ENCODE measurements around the gene LRMDA.

The LRMDA gene

DNA sequence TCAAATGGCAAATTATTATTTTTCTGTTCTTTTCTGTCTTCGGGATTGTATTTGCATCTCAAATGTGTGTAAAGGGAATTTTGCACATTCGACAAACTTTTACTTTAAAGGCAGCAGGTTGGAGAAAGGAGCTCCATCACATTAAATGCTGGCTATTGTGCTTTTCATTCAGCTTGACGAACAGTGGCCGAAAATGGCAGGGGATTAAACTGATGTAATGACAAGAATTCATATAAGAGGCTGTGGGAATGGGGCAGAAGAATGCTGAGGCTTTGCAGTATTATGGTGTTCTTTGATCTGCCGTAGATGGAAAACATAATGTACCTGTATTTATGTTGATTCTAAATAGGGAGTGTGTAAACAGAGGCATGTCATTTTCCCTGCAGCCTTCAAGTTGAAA lies 376.0 kb downstream of the LRMDA start:
- no peaks in the 10 kb centered on the region for H3K4me1 ChIP-seq (ENCODE audit: control insufficient read depth, low read depth, low read length)
- no peak overlapping the region for H3K27ac ChIP-seq (ENCODE audit: low read length)

DNA sequence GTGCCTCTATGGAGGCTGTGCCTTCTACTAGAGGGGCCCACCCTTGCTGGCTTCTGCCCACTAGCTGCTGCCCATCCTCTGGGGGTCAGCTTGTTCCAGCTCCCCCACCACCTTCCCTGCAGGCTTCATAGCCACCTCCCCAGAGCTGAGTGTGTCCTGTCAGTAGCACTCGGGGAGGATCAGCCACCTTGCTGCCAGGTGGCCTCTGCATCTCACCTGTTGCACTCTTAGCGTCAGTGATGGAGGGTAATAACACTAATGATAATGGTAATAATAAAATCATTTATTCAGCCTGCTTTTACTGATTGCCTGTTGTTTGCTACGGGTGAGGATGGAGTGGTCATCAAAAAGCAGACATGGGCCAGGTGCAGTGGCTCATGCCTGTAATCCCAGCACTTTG lies 377.6 kb downstream of the LRMDA start:
- Histone ChIP-seq H3K27ac (ENCODE audit: low read length) (no peak overlapping the region), H3K9ac (ENCODE audit: low read length) (no peak overlapping the region), H3K4me1 (ENCODE audit: control insufficient read depth, low read depth, low read length) (no peaks in the 10 kb centered on the region), H3K4me3 (ENCODE audit: low read length) (no peak overlapping the region), H3K36me3 (ENCODE audit: control insufficient read depth, low read depth, low read length) (no peaks in the 10 kb centered on the region), H3K9me3 (ENCODE audit: control insufficient read depth, low read depth, low read length) (no peaks in the 10 kb centered on the region), H3K27me3 (ENCODE audit: control insufficient read depth, insufficient read depth, low read length) (no peaks in the 10 kb centered on the region)

More for the DNA sequence above, 376.0 kb downstream of the LRMDA start:
- Histone ChIP-seq H3K4me3 (ENCODE audit: low read length) (no peak overlapping the region), H3K36me3 (ENCODE audit: control insufficient read depth, low read depth, low read length) (no peaks in the 10 kb centered on the region), H3K9me3 (ENCODE audit: control insufficient read depth, low read depth, low read length) (no peaks in the 10 kb centered on the region), H3K9ac (ENCODE audit: low read length) (no peak overlapping the region), H3K27me3 (ENCODE audit: control insufficient read depth, insufficient read depth, low read length) (no peaks in the 10 kb centered on the region)

DNA sequence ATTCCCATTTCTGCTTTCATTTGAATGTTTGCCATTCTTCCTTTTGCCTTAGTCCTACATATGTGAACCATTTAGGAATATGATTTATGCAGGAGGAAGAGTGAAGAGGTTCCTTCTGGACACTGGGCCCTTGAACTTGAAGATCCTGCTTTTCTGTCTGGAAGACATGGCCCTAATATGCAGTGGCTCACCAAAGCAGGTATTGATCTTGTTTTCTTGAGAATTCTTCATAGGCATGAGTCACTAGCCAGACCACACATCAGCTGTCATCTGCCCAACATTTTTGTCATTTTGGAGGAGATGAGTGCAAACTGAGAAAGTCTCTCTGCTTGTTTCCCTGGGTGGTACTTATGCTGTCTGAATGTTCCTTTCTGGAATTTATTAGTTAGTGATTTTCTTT lies 382.6 kb downstream of the LRMDA start:
- Histone ChIP-seq H3K4me1 (ENCODE audit: control insufficient read depth, low read depth, low read length) (no peaks in the 10 kb centered on the region), H3K36me3 (ENCODE audit: control insufficient read depth, low read depth, low read length) (no peaks in the 10 kb centered on the region), H3K4me3 (ENCODE audit: low read length) (no peak overlapping the region), H3K27me3 (ENCODE audit: control insufficient read depth, insufficient read depth, low read length) (no peaks in the 10 kb centered on the region), H3K9me3 (ENCODE audit: control insufficient read depth, low read depth, low read length) (no peaks in the 10 kb centered on the region), H3K27ac (ENCODE audit: low read length) (no peak overlapping the region), H3K9ac (ENCODE audit: low read length) (no peak overlapping the region)

DNA sequence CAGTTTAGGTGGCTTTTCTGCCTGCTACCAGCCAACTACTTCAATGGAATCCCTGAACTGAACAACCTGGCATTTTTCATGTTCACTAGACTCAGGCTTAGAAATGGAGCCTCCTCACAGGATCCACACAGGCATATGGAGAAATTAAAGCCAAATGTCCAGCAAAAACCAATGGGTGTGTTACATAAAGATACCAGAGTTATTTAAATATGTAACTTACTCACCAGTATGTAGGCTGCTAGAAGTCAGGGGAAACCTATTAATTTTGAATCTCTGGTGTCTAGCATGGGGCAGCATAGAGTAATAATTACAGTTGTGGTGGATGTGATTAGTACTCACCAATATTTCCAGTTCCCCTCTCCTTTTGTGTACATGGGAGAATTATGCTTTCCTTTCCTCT lies 383.6 kb downstream of the LRMDA start:
- Histone ChIP-seq H3K9me3 (ENCODE audit: control insufficient read depth, low read depth, low read length) (no peaks in the 10 kb centered on the region), H3K9ac (ENCODE audit: low read length) (no peak overlapping the region), H3K27ac (ENCODE audit: low read length) (no peak overlapping the region), H3K27me3 (ENCODE audit: control insufficient read depth, insufficient read depth, low read length) (no peaks in the 10 kb centered on the region), H3K4me1 (ENCODE audit: control insufficient read depth, low read depth, low read length) (no peaks in the 10 kb centered on the region), H3K36me3 (ENCODE audit: control insufficient read depth, low read depth, low read length) (no peaks in the 10 kb centered on the region), H3K4me3 (ENCODE audit: low read length) (no peak overlapping the region)

DNA sequence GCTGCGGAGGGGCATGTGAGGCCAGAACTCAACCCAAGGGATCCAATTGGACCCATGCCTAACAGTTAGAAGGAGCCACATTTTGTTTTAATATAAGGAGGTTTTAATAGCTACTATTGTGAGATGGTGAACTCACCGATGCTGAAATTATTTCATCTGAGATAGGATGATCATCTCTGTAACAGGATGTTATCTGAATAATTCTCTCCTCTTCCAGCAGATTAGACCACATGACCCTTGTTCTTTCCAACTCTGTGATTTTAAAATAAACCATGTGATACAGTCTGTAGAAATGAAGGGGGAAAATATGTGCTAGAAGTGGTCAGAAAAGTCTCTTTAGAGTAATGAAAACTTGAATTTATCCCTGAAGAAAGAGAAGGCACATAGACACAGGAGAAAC lies 385.8 kb downstream of the LRMDA start:
- no peaks in the 10 kb centered on the region for H3K9me3 ChIP-seq (ENCODE audit: control insufficient read depth, low read depth, low read length)

DNA sequence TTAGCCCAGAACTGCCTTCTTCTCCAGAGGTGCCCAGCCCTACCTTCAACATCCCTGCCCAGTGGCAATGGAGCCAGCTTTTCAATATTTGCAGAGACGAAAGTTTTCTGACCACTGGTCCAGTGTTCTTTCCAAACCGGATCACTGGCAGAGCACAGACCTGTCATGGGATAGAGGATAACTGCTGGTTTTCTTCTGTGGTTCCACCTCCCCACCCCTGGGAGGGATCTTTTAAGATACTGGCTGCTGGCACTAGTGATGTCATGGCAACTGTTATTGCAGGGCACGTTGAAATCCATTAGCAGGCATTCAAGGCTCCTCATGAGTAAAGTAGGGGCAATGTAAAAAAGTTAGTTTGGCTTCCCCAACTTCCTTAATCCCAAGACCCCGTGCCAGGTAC lies 387.1 kb downstream of the LRMDA start:
- H3K36me3 ChIP-seq (ENCODE audit: control insufficient read depth, low read depth, low read length): no peaks in the 10 kb centered on the region
- no peak overlapping the region for H3K9ac ChIP-seq (ENCODE audit: low read length)
- no peak overlapping the region for H3K27ac ChIP-seq (ENCODE audit: low read length)
- H3K9me3 ChIP-seq (ENCODE audit: control insufficient read depth, low read depth, low read length): no peaks in the 10 kb centered on the region
- H3K4me3 ChIP-seq (ENCODE audit: low read length): no peak overlapping the region
- H3K27me3 ChIP-seq (ENCODE audit: control insufficient read depth, insufficient read depth, low read length): no peaks in the 10 kb centered on the region
- H3K4me1 ChIP-seq (ENCODE audit: control insufficient read depth, low read depth, low read length): no peaks in the 10 kb centered on the region

More for the DNA sequence above, 385.8 kb downstream of the LRMDA start:
- H3K27me3 ChIP-seq (ENCODE audit: control insufficient read depth, insufficient read depth, low read length): no peaks in the 10 kb centered on the region
- H3K4me1 ChIP-seq (ENCODE audit: control insufficient read depth, low read depth, low read length): no peaks in the 10 kb centered on the region
- H3K27ac ChIP-seq (ENCODE audit: low read length): no peak overlapping the region
- no peak overlapping the region for H3K4me3 ChIP-seq (ENCODE audit: low read length)
- no peaks in the 10 kb centered on the region for H3K36me3 ChIP-seq (ENCODE audit: control insufficient read depth, low read depth, low read length)
- H3K9ac ChIP-seq (ENCODE audit: low read length): no peak overlapping the region

DNA sequence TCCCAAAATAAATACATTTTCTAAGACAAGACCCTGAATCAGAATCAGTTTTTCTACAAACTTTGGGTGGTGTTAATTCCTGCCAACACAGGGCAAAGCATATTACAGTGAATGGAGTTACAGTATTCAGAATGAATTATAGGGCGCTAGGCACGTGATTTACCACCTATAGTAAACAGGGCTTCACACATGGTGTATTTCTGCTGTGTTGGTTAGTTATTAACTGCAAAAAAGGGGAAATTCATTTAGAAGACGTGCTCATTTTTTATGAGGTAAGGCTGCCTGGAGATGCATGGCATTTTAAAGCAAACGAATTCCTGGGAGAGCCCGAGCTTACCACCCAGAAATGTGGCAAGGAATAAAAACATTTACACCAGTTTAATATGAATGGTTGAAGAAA lies 393.8 kb downstream of the LRMDA start:
- Histone ChIP-seq H3K4me1 (ENCODE audit: control insufficient read depth, low read depth, low read length) (no peaks in the 10 kb centered on the region), H3K27ac (ENCODE audit: low read length) (no peak overlapping the region), H3K4me3 (ENCODE audit: low read length) (no peak overlapping the region), H3K36me3 (ENCODE audit: control insufficient read depth, low read depth, low read length) (no peaks in the 10 kb centered on the region), H3K9ac (ENCODE audit: low read length) (no peak overlapping the region), H3K9me3 (ENCODE audit: control insufficient read depth, low read depth, low read length) (no peaks in the 10 kb centered on the region), H3K27me3 (ENCODE audit: control insufficient read depth, insufficient read depth, low read length) (no peaks in the 10 kb centered on the region)

DNA sequence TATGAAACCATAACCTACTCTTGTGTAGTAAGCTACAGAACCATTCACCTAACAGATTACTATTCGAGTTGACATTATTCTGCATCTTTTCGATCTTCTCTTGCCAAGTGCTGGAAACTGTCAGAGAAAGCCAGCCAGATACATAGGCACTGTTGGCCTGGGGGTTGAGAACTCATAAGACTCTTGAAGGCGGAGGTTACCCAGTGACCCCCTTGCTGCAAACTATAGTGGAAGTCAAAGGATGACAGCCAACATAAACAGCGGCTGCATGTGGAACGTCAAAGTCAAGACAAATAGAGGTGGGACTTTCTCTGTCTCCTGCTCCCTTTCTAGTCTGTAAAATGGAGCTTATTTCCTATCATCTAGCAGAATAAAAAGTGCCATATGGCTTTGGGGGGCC lies 394.2 kb downstream of the LRMDA start:
- Histone ChIP-seq H3K36me3 (ENCODE audit: control insufficient read depth, low read depth, low read length) (no peaks in the 10 kb centered on the region), H3K4me1 (ENCODE audit: control insufficient read depth, low read depth, low read length) (no peaks in the 10 kb centered on the region), H3K4me3 (ENCODE audit: low read length) (no peak overlapping the region), H3K27me3 (ENCODE audit: control insufficient read depth, insufficient read depth, low read length) (no peaks in the 10 kb centered on the region), H3K9ac (ENCODE audit: low read length) (no peak overlapping the region), H3K9me3 (ENCODE audit: control insufficient read depth, low read depth, low read length) (no peaks in the 10 kb centered on the region), H3K27ac (ENCODE audit: low read length) (no peak overlapping the region)

DNA sequence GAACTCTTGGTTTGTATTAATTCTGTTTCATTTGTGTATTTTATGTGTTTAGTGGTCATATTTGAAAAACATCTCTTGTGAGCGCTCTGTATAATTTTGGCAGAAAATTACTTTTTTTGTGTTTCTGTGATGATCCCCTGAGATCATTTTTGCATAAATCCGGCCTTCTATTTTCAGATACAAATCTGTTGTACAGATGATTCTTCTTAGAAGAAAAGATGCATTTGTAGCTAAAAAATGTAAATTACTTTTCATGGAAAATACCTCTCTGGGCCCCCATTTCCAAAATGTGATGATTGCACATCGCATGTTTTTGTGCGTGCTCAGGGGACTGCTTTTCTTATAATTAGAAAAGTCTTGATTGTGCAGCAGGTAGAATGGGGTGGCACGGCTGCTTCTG lies 395.4 kb downstream of the LRMDA start:
- no peak overlapping the region for H3K27ac ChIP-seq (ENCODE audit: low read length)
- H3K9ac ChIP-seq (ENCODE audit: low read length): no peak overlapping the region
- H3K36me3 ChIP-seq (ENCODE audit: control insufficient read depth, low read depth, low read length): no peaks in the 10 kb centered on the region
- H3K4me3 ChIP-seq (ENCODE audit: low read length): no peak overlapping the region
- no peaks in the 10 kb centered on the region for H3K9me3 ChIP-seq (ENCODE audit: control insufficient read depth, low read depth, low read length)
- H3K4me1 ChIP-seq (ENCODE audit: control insufficient read depth, low read depth, low read length): no peaks in the 10 kb centered on the region
- H3K27me3 ChIP-seq (ENCODE audit: control insufficient read depth, insufficient read depth, low read length): no peaks in the 10 kb centered on the region

DNA sequence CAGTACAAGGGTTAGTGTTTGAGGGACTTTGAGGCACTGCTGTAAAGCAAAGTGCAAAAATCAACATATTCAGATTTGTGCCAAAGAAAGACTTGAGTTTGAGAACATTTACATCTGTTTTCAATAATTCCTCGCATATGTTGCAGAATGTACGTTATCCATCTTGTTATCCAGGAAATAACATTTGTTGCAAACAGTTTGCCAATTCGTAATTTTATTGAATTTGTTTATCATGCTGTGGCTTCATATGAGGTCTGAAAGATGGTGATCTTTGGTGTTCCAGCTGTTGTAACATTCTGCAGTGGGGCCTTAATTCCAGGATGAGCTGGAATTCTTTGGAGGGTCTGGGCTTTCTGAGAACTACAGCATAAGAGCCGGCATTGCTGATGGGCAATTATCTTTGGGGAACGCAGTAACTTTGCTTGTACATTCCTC lies 396.2 kb downstream of the LRMDA start:
- no peaks in the 10 kb centered on the region for H3K4me1 ChIP-seq (ENCODE audit: control insufficient read depth, low read depth, low read length)
- H3K36me3 ChIP-seq (ENCODE audit: control insufficient read depth, low read depth, low read length): no peaks in the 10 kb centered on the region
- no peaks in the 10 kb centered on the region for H3K27me3 ChIP-seq (ENCODE audit: control insufficient read depth, insufficient read depth, low read length)
- H3K27ac ChIP-seq (ENCODE audit: low read length): no peak overlapping the region
- no peak overlapping the region for H3K9ac ChIP-seq (ENCODE audit: low read length)
- H3K9me3 ChIP-seq (ENCODE audit: control insufficient read depth, low read depth, low read length): no peaks in the 10 kb centered on the region
- no peak overlapping the region for H3K4me3 ChIP-seq (ENCODE audit: low read length)

DNA sequence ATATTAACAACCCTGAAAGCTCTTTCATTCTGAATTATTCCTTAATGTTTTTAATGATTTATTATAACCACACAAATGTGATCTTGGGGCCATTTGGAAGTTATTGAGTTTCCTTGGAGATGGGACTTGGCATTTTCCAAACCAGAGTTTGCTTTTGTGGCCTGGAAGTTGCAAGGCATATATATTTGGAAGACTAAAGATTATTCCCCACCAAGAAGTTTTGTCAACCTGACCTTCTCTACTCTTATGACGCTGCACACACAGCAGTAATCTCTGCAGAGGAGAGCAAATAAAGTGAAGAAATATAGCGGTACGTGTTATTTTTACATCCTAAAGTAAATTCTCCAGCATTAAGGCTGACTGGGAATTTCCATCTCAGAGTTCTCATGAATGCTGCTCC lies 397.0 kb downstream of the LRMDA start:
- Histone ChIP-seq H3K9me3 (ENCODE audit: control insufficient read depth, low read depth, low read length) (no peaks in the 10 kb centered on the region), H3K27ac (ENCODE audit: low read length) (no peak overlapping the region), H3K4me1 (ENCODE audit: control insufficient read depth, low read depth, low read length) (no peaks in the 10 kb centered on the region), H3K4me3 (ENCODE audit: low read length) (no peak overlapping the region), H3K36me3 (ENCODE audit: control insufficient read depth, low read depth, low read length) (no peaks in the 10 kb centered on the region), H3K9ac (ENCODE audit: low read length) (no peak overlapping the region), H3K27me3 (ENCODE audit: control insufficient read depth, insufficient read depth, low read length) (no peaks in the 10 kb centered on the region)

DNA sequence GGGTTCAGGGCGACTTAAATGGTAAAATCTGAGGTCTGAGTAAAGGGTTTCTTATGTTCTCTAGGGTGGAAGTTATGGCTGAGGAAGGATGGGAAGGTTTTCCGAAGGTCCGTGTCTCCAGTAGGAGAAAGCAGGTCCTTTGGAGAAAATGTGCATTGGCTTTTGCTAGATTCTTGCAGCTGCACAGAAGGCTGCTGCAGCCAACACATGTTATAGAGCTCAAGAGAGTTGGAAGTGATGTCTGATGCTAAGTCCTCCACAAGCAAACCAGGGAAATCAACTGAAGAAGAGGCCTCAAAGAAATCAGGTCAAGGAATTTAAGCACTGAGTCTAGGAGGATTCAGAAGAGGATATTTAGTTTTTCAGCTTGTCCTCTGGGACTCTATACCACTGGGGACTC lies 404.6 kb downstream of the LRMDA start:
- Histone ChIP-seq H3K4me3 (ENCODE audit: low read length) (no peak overlapping the region), H3K9me3 (ENCODE audit: control insufficient read depth, low read depth, low read length) (no peaks in the 10 kb centered on the region), H3K27ac (ENCODE audit: low read length) (no peak overlapping the region), H3K4me1 (ENCODE audit: control insufficient read depth, low read depth, low read length) (no peaks in the 10 kb centered on the region), H3K27me3 (ENCODE audit: control insufficient read depth, insufficient read depth, low read length) (no peaks in the 10 kb centered on the region), H3K36me3 (ENCODE audit: control insufficient read depth, low read depth, low read length) (no peaks in the 10 kb centered on the region), H3K9ac (ENCODE audit: low read length) (no peak overlapping the region)
